K562 treated with DMSO at 1 percent for 48 hours (cell line): Measurements from ENCODE around the gene GSTT2B. TPM values are rescaled to one million over a fixed set of nuclear protein-coding genes. Genes with fewer than 3 reads are reported as not detected.

Source experiments
- total RNA-seq: library from RNA; unstranded; fragments of 300-600 nt; gene quantifications from 2 replicates; pipeline ENCODE4 v1.2.3, GENCODE V29; 2022; ENCODE audit warnings: low replicate concordance; ENCODE audit errors: extremely low read depth

The GSTT2B gene, protein sequence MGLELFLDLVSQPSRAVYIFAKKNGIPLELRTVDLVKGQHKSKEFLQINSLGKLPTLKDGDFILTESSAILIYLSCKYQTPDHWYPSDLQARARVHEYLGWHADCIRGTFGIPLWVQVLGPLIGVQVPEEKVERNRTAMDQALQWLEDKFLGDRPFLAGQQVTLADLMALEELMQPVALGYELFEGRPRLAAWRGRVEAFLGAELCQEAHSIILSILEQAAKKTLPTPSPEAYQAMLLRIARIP
- not detected in 2 replicates for total RNA-seq

DNA sequence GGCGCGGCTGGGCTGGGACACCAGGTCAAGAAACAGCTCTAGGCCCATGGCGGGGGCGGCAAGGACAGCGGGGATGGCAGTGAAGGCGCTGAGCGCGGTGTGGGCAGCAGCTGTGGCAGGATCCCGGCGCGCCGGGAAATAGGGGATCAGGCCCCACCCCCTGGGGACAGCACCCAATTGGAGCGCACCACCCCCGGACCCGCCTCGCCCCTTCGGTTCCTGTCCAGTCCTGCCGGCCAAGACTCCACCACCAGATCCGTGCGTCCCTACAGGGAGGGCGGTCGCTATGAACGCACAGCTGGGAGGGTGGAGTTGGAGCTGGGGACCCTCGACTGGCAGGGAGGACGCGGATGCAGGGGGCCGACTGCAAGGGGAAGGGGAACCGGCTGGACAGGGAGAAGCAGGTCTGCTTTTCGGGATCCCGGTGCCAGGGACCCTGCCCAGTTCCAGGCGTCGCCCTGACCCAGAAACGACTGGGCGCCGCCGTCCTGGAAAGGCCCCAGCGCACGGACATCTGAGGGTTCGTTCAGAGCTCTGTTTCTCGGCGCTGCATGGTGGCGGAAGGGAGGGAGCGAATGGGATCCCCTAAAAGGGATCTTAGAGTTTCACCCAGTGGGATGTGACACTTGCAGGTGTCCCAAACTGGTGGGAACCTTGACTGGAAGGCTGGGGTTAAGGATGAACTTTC lies at the start of gene GSTT2B:
Gene GSTT2B, minus strand, starts transcription at position 112 of the 688 bp plus-strand sequence. Its CDS starts 64 bp downstream, at position 48.

DNA sequence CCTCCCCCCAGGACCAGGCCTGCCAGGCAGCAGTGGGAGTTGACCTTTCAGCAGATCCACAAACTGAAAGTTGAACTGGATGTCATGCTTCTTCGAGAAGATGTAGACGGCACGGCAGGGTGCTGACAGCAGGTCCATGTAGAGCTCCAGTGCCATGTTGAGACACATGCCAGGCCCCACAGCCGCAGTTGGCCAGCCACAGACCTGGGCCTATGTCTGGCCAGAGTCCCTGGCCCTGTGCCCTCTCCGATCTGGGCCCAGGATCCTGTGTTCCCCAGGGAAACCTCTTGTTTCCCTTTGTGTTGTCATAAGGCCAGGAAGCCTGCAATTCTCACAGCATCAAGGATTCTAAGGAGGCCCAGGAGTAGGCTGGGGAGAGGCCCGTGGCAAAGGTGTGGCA lies 44.2 kb upstream of the GSTT2B start, which contains the start of gene GSTT4:
Gene GSTT4, minus strand, starts transcription at position 253 of the 400 bp plus-strand sequence. Its CDS starts 97 bp downstream, at position 156.

DNA sequence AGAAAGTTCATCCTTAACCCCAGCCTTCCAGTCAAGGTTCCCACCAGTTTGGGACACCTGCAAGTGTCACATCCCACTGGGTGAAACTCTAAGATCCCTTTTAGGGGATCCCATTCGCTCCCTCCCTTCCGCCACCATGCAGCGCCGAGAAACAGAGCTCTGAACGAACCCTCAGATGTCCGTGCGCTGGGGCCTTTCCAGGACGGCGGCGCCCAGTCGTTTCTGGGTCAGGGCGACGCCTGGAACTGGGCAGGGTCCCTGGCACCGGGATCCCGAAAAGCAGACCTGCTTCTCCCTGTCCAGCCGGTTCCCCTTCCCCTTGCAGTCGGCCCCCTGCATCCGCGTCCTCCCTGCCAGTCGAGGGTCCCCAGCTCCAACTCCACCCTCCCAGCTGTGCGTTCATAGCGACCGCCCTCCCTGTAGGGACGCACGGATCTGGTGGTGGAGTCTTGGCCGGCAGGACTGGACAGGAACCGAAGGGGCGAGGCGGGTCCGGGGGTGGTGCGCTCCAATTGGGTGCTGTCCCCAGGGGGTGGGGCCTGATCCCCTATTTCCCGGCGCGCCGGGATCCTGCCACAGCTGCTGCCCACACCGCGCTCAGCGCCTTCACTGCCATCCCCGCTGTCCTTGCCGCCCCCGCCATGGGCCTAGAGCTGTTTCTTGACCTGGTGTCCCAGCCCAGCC lies 18.7 kb upstream of the GSTT2B start, which contains the start of gene GSTT2:
Gene GSTT2, plus strand, starts transcription at position 578 of the 684 bp plus-strand sequence.

DNA sequence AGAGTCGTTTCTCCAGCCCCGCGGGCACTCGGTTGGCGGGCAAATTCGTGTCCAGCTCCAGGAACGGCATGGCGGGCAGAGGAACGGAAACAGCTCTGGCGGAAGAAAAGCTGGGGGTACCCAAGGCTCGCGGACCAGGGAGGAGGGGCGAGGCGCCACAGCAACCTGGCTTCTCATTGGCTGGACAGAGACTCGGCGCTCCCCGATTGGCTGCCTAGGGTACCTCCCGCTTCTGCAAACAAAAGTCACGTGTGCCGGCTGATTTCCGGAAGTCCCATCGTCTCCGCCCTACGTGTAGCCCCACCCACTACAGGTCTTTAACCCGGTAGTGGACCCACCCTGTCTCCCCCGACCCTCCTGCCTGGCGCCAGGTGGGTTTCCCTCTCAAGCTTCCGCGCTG lies 13.3 kb upstream of the GSTT2B start, which contains the start of gene DDT:
Gene DDT, minus strand, starts transcription at position 97 of the 400 bp plus-strand sequence. Its CDS starts 27 bp downstream, at position 70.

DNA sequence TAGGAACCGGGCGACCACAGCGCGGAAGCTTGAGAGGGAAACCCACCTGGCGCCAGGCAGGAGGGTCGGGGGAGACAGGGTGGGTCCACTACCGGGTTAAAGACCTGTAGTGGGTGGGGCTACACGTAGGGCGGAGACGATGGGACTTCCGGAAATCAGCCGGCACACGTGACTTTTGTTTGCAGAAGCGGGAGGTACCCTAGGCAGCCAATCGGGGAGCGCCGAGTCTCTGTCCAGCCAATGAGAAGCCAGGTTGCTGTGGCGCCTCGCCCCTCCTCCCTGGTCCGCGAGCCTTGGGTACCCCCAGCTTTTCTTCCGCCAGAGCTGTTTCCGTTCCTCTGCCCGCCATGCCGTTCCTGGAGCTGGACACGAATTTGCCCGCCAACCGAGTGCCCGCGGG lies 5.6 kb upstream of the GSTT2B start, which contains the start of gene DDTL:
Gene DDTL, plus strand, starts transcription at position 321 of the 400 bp plus-strand sequence. Its CDS starts 27 bp downstream, at position 348.

Other genes with a start within 250 kb of the GSTT2B start
- gene ZNF70, start 210.1 kb downstream of the GSTT2B start, total RNA-seq, result not detected in 2 replicates
- gene VPREB3, start 206.8 kb downstream of the GSTT2B start, total RNA-seq, result not detected in 2 replicates
- gene C22orf15, start 198.2 kb downstream of the GSTT2B start, total RNA-seq, result not detected in 2 replicates
- gene CHCHD10, start 193.2 kb downstream of the GSTT2B start, total RNA-seq, result not detected in 2 replicates
- not detected in 2 replicates for gene MMP11, start 188.3 kb downstream of the GSTT2B start, total RNA-seq
- not detected in 2 replicates for gene SMARCB1, start 174.2 kb downstream of the GSTT2B start, total RNA-seq
- gene DERL3, start 122.2 kb downstream of the GSTT2B start, total RNA-seq, result not detected in 2 replicates
- gene SLC2A11, start 103.3 kb downstream of the GSTT2B start, total RNA-seq, result not detected in 2 replicates
- not detected in 2 replicates for gene MIF, start 66.8 kb downstream of the GSTT2B start, total RNA-seq
- not detected in 2 replicates for gene DDTL, start 5.7 kb upstream of the GSTT2B start, total RNA-seq
- not detected in 2 replicates for gene DDT, start 13.2 kb upstream of the GSTT2B start, total RNA-seq
- gene GSTT2, start 18.9 kb upstream of the GSTT2B start, total RNA-seq, result not detected in 2 replicates
- gene GSTT4, start 44.3 kb upstream of the GSTT2B start, total RNA-seq, result not detected in 2 replicates
- not detected in 2 replicates for gene CABIN1, start 50.1 kb upstream of the GSTT2B start, total RNA-seq
- not detected in 2 replicates for gene SUSD2, start 220.3 kb upstream of the GSTT2B start, total RNA-seq